Stimulated activated CD4-positive, alpha-beta T cell treated with anti-CD3 and anti-CD28 coated beads, Interleukin-1b, Interleukin-23, amount 100 ng/mL, for 1 hour (primary cell): ENCODE data around the gene NTM.

Source experiments
- DNase-seq, 2 donors: peaks; one replicate each; pipeline ENCODE4 v3.0.0-alpha.2; 2020; ENCODE audit warnings: low read depth in 2 of 2

Gene NTM

DNA sequence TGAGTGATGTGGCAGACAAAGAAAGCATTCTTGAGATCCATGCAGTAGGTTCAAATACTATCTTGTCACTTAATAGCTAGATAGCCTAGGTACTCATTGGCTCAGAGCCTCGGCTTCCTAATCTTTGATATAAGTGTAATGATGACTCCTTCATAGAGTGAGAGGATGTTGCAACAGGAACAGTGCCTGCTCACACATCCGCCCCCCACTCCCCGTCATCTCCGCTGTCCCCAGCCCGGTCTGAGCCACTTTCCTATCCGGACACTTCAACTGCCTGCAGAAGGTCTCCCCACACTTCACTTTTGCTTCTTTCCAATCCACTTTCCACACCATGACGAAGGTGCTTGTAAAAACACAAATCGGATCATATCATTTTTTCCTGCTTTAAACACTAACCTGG lies 128.8 kb downstream of the NTM start:
- DNase-seq, result no peak

DNA sequence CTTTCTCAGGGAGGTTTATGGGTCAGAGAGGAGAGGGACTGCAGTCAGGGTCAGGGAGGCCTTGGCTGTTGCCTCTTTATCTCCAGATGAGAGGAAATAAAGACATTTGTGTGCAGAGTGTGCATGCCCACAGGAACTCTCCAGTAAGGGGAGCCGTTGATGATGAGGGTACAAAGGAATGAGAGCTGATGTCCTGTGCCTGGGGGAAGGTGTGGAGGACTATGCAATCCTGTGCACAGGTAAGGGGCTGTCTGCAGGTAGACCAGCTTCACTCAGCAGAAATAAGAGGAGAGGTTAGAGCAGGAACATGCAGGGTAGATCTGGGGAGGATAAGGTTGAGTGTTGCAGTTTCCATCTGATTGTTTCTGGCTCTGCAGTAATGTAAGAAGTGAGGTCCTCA lies 132.6 kb downstream of the NTM start:
- DNase-seq, result no peak

DNA sequence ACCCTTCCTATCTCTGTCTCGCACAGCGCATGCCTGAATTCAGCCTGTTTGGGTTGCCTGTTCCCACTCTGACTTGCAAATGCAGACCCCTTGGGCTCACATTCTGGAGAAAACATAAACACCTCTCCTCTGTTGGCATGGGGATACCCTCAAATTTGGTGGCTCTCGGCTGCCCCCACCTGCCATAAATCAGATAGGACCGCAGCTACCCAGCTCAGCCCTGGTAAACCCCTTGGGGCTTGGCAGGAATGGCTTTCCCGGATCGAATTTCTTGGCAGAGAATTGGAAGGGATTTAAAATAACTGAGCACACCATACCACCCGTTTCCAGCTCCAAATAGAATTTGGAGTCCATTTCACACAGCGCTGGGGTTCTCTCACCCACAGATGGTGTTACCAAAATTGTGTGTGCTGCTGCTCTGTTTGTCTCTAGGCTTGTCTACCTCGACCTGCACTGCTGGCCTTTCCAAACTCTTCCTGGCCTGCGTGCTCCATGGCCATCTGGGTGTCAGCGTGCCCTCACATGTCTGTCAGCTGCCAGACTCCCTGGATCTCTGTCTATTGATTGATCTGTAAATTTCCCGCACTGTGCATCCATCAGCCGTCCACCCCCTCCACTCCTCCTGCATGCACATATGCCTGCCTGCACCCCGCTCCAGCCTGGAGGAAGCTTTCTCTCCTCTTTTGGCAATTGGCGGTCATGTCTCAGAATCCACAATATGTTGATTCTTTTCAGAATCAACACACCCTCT lies 134.0 kb downstream of the NTM start:
- no peak for DNase-seq

DNA sequence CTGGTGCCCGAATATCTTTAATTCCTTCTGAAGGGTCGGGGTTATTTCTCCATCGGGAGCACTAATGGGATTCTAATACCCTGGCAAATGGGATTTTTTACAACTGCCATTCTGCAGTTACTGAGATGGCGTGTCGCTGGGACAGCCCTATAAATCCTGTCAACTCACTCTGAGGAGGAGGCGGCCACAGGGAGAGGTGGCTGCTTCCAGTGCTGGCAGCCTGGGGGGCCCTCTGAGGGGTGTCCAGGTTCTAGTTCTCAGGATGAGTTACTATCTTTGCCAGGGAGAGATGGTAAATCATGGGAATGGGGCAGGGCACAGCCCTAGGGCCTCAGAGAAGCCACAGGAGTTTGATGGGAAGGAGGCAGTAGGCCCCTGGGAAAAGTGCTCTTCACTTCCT lies 135.9 kb downstream of the NTM start:
- DNase-seq, result no peak

DNA sequence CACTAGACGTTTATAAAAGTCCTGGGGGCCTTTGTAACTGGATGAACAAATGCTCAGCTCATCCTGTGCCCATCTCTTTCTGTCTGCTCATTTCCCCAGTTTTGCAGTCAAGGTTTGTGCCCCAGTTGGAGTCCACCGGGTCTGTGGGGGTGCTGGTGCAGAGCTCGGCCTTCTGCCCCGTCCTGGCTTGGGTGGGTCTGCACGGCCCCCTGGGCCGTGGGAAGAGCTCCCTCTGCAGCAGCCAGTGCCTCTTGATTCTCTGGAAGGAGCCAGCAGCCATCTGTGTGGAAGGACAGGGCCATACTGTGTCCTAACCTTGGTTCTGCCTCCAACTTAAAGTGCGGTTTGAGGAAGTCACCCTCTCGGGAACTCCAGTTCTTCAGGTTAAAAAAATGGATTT lies 140.2 kb downstream of the NTM start:
- DNase-seq, result no peak

DNA sequence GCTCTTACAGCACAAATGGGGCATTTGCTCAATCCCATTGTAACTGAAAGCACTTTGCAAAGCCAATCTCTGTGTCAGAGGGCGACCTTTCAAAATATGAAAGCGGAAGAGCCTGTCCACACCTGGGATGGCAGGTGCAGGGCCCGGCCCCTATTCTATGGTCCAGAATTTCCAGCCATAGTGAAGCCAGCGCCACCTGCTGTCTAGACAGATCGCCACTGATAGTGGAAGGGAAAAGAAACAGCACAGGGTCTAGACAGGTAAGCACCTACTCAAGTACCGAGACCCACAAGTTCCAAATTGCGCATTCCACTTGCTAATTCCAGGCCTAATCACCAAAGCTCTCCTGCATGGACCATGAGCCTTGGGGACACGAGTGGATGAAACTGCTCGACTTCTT lies 141.4 kb downstream of the NTM start:
- no peak for DNase-seq

DNA sequence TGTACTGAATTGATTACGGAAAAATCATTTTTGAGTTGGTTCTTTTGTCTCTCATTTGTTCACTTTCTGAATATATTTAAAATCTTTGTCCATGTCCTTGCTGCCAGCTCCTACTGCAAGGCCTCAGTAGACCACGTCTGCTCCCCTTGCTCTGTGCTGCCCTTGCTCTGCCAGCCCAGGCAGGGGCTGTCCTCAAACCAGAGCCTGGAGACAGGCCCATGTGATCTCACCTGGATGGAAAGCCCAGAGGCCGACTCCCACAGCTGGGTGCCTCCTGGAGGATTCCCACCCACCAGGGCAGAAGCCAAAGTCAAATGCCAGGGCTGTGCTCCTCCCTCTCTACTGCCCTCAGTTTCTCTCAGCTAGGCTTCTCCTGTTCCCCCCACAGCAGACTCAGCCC lies 141.8 kb downstream of the NTM start:
- DNase-seq, result no peak

DNA sequence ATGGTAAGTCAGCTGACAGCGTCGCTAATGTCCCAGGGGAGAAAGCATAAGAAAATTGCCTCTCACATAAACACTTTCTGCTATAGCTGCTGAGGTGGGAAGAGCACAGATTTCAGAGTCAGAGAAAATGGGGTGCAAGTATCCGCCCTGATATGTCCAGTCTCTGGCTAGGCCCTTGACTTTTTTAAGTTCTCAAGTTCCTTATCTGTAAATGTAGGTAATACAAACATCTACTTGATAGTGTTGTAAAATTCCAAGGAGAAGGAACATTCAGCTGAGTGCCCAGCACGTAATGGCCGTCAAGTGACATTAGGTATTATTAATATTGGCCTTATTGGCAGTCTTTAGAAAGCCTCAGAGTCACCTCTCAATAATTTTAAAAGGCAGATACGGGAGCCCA lies 143.6 kb downstream of the NTM start:
- no peak for DNase-seq

DNA sequence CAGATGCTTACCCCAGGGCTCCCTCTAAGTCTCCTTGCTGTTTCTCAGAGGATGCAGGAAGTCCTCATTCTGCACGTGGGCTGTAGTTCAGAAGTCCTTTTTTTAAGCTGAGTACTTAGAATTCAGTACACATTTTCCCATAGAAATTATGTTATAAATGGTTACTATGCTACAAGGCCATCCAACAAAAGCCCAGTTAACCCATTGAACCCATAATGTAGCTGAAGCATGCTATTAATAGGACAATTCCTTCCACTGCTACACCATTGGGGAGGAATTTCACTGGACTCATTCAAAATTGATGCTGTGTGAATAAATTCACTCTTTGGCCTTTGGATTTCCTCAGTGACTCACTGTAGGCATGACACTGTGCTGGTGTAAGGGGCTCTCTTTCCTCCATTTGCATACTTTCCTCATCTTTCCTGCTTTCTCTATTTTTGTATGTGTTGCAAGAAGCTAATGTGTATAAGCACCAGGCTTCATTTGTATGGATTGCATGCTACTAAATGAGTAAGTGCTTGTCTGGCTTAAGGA lies 148.0 kb downstream of the NTM start:
- DNase-seq, result no peak

DNA sequence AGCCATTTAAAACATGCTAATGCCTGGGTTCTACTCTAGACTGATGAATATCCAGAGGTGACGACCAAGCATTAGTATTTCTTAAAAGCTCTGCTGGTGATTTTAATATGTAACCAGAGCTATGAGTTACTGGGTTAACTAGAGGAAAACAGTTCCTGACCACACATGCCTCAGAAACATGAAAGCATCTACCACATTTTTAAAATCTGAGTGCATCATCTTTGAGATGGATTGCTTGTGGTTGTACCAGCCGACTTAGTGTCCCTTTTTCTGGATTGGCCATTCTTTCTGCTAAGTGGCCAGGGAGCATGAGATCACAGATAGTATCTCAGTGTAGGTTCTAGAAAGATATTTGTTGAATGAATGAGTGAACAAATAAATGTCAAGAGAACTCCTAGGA lies 152.4 kb downstream of the NTM start:
- DNase-seq, result no peak

DNA sequence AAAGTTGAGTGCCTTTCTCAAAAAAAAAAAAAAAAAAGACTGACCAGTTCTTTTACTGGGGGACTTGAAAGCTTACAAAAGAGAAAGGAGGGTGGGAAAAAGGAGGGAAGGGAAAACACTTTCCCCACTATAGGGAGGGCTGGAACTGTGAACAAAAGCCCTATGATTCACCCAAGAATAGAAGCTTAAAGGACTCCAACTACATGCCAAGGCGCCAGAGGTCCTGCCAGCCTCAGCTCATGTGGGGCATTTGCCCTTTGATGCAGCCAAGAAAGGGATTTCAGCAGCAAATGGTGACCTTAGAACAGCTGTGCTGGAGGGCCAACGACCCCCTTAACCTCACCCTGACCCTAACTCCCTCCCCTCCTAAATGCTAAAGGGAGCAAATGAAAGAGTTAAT lies 160.0 kb downstream of the NTM start:
- DNase-seq, result no peak

DNA sequence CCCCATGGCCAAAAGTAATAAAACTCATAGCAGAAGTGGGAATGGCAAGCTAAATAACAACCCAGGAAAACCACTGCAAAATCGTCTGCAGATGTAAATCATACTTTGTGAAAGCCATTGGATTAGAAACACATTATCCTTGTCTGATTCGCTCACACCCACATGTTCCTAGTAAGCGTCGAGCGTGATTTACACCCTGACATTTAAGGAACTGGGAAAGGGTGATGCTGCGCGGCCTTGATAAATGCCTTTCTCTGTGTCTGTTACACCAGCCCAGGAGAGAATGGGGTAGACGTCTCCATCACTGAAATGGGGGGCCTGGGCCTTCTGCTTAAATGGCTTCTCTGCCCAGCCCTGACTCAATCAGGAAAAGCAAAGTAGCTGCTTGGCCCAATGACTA lies 162.7 kb downstream of the NTM start:
- no peak for DNase-seq

DNA sequence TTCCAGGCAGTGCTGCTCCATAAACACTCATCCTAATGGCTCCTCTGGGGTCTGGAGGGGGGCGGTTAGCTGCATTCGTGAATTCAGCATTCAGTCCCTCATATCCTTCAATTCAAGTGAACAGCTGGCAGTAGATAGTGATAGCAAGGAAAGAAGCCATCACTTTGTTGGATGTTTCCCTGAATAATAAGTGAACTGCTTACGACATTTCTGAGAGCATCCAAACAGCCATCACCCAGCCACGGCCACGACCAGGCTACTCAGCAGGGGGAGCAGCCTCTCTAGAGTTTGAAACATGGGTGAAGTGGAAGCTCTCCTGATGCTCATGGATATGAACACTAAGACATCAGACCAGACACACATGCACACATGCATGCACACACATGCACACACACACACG lies 163.6 kb downstream of the NTM start:
- no peak for DNase-seq

DNA sequence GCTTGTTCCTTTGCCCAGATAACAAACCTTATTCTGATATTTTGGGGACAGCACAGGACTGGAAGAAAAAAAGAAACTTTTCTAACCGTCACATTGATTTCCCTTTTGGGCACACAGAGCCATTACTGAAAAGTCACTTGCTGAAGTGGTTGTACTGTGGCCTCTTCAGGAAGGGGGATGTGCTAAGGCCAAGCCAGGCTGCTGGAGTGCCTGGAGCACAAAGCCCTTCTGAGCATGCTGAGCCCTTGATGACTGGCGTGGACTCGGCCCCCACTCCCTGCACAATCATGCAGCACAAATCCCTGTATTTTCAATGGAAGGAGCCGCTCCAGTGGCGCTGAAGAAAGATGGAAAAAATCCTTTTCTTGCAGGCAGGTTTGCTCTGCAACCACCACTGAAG lies 164.2 kb downstream of the NTM start:
- no peak for DNase-seq

DNA sequence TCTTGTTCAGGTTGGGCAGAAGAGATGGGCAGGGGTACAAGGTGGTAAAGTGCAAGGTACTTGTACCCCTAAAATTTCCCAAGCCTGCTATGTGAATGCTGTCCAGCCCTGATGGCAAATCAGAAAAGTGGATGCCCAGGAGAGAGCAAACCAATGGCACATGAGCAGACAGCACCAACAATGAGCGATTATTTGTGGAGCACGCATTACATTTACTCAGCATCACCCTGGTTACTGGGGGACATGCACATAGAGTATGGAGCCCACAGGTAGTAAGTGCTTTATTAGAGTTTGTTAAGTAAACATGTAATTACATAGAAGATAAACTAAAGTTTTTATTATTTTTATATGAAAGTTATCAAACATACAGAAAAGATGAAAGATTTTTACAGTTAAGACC lies 165.7 kb downstream of the NTM start:
- no peak for DNase-seq

DNA sequence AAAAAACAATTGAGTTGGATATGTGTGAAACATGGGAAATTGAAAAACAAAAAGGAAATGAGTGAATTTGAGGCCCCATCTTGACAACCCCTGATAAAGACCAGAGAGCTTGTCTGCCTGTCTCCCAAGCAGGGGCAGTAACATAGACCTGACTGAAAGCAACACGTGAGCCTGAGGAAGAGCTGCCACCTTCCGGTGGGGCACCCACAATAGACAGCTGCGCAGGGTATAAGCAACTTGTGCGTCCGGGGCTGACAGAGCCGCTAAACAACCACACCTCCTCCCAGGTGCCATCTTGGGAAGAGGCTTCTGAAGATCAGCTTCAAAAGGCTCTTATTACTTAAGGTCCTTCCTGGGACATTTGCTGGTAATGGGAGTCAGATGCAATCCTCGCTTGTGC lies 166.8 kb downstream of the NTM start:
- DNase-seq, result no peak

DNA sequence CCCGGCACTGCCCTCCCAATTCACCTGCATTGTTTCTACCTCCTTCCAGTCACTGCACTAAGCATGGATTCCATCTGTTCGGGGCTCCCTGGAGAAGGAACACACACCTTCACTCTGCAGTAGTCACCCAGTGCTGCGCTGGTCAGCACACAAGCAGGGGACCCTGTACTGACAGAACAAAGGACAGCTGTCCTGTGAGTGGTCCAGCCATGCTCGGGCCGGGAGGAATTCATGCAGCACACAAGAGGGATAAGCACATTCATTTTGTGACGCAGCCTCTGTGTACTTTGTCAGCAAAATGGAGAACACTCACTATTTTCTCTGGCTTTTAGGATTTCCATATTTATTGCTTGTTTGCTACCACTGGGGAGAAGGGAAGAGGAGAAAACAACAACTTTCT lies 167.3 kb downstream of the NTM start:
- DNase-seq, result no peak

DNA sequence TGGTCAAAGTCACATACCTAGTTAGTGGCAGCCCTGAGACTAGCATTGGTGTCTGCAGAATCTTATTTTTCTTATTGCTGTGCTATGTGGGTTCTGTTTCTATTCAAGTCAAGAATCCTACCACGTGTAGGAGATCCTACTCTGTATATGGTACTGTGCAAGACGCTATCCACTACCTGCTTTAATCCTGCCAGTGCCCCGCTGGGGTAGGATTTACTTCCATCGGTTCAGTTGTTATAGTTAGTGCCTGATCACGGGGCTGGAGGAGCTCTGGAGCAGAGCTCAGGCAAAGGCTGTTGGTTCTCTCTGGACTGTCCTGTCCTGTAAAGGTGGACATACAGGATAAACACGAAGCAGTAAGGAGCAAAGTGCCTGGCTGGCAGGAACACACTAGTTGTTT lies 167.9 kb downstream of the NTM start:
- DNase-seq, result no peak

DNA sequence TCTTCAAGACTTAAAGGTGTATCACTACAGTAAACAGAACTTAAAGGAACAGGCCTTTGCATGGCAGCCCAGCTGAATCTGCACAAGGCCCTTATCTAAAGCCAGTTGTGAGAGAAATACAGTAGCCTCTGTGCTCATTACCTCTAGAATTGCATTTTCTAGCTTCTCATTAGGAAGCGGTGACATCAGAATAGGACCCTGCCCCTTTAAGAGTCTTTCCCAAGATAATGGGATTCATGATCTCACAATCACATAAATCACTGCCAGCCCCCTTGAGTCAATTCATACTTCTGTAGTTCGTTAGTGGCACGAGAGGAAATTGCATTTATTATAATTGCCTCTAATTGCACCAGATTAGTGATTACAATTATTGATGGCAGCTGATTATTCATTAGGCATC lies 170.3 kb downstream of the NTM start:
- no peak for DNase-seq

DNA sequence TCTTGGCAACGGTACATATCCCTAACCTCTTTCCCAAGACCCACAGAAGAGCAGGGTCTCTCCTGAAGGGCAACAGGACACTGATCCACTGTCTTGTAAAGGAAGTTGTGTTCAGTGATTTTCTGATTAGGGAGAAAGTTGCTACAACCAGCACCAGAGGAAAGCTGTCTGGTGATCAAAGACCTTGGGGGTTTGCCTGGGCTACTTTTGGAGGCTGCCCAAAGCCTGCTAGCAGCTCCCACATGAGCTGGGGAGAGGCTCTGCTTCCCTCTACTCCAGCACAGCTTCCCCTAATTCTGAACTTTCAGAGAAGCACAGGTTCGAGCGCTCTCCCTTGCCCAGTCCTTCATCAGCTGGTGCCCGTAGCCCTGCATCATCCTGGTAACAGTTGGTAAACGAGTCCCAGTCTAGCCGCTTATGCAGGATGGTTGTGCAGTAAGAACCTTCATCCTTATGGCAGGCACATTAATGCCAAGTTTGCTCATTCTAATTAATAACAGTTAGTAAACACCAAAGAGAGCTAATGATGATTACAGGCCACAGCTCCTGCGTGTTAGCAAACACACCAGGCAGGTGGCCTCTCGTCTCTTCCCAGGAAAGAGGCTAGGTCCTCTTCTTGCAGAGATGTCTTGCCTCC lies 173.1 kb downstream of the NTM start:
- no peak for DNase-seq

DNA sequence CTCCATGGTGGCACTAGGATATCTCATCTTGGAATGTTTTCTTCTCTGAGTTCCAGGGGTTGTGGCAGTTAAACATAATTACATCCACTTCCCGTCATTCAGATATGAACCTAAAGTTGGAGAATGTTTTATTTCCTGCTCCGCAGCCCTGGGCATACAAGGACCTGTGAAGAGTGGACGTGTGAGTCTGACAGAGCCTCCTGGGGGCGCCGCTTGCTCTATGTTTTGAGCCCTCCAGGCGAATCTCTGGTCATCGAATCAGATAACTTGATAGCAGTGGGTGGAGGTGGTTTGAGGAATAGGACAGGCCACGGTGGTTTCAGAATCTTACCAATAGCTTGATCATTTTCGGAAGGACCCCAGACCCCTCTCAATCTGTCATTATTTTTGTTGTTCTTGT lies 174.2 kb downstream of the NTM start:
- no peak for DNase-seq

DNA sequence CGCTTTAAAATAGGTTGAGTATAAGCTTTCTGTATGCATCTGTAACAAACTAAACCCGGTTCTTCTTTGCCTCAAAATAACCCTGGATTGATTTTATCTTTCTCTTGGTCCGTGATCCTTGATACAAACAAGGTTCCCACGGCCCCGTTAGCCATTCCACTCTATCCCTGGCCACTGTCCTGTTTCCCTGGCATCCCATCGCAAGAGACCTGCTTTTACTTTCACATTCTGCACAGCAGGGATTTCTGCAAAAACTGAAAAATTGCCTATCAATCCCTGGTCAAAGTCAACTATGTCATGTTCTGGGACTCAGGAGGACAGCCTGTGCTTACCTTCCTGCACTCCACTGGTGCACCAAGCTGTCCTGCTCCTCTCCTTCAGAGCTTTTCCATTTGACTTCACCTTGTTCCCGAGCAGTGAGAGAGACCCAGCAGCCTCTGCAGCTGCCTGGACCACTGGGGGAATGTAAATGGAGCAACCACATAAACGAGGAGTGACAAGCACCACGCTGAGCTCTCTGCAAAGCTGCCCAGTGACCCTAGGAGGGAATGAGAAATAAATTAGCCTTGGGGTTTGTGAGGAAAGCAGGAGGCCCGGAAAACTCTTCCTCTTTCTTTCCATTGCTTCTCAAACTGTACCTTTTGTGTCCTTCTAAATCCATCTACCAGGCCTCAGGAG lies 175.9 kb downstream of the NTM start:
- no peak for DNase-seq

DNA sequence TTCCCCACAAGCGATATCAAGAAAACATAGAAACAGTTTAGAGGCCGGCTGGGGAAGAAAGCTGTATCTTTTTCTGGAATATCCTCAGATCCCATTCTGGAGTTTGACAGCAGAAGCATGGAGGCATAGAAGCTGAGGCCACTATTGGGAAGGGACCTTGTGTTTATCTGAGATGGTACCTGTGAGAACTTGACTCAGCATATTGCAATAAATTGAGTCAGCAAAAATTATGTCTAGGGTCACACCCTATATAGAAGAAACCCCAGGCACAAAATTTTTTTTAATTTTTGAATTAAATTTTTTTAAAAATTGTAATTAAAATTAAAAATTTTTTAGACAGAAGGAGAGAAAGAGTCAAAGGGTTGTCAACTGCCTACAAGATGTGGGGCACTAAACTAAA lies 178.7 kb downstream of the NTM start:
- no peak for DNase-seq
